Common myeloid progenitor, CD34-positive (primary cell): Measurements from ENCODE around the gene CDRT4.

Source experiments
- CTCF ChIA-PET: fragments of 350-600 bp; sonication (Branson Sonifier 250); formaldehyde crosslinking; loops from one replicate; lab custom pipeline; 2021; ENCODE audit warnings: antibody characterized with exemption; lab: Charles Lee
- POLR2A ChIA-PET: fragments of 350-600 bp; sonication (Branson Sonifier 250); formaldehyde crosslinking; loops from one replicate; lab custom pipeline; 2021; ENCODE audit warnings: antibody characterized with exemption; lab: Charles Lee
- DNase-seq, 3 donors: peaks; one replicate each; pipeline versions ENCODE4 v3.0.0 to v3.0.0-alpha.2; 2013
- H3K27ac ChIP-seq, 2 experiments: 1 replicate in 1 of 2; 2 replicates in 1 of 2; pipeline ENCODE4 v1.7.0; 2013; ENCODE audit warnings: inconsistent platforms in 2 of 2, low read length in 2 of 2, mild to moderate bottlenecking in 2 of 2, low read depth in 1 of 2, moderate library complexity in 1 of 2; ENCODE audit not compliant: severe bottlenecking in 2 of 2, insufficient read depth in 1 of 2, poor library complexity in 1 of 2
- H3K27me3 ChIP-seq, 5 experiments: replicated peaks in 2 of 5; 1 replicate in 3 of 5; 2 replicates in 2 of 5; pipeline versions ENCODE4 v1.6.1 to v1.7.0; 2013; ENCODE audit warnings: low read length in 4 of 5, mild to moderate bottlenecking in 2 of 5, moderate library complexity in 2 of 5, inconsistent platforms in 1 of 5; ENCODE audit not compliant: insufficient read depth in 5 of 5, control insufficient read depth in 4 of 5
- H3K36me3 ChIP-seq, 4 experiments: 1 replicate in 2 of 4; 2 replicates in 2 of 4; pipeline versions ENCODE4 v1.6.1 to v1.7.0; 2013; ENCODE audit warnings: low read length in 3 of 4, control low read depth in 1 of 4, mild to moderate bottlenecking in 1 of 4; ENCODE audit not compliant: control insufficient read depth in 4 of 4, insufficient read depth in 4 of 4
- H3K4me1 ChIP-seq, 4 experiments: 1 replicate in 3 of 4; 2 replicates in 1 of 4; pipeline versions ENCODE4 v1.6.1 to v1.7.1; 2013; ENCODE audit warnings: low read length in 3 of 4, mild to moderate bottlenecking in 3 of 4, control low read depth in 1 of 4, inconsistent platforms in 1 of 4, moderate library complexity in 1 of 4; ENCODE audit not compliant: control insufficient read depth in 4 of 4, insufficient read depth in 4 of 4; ENCODE audit errors: control extremely low read depth in 1 of 4
- H3K4me3 ChIP-seq, 7 experiments: 1 replicate in 4 of 7; 2 replicates in 3 of 7; pipeline versions ENCODE4 v1.5.1 to v1.7.0; 2013; ENCODE audit warnings: mild to moderate bottlenecking in 7 of 7, low read length in 6 of 7, moderate library complexity in 6 of 7, inconsistent platforms in 2 of 7, low read depth in 2 of 7, control low read depth in 1 of 7; ENCODE audit not compliant: insufficient read depth in 4 of 7, control insufficient read depth in 1 of 7; ENCODE audit errors: extremely low read depth in 1 of 7
- H3K9me3 ChIP-seq, 5 experiments: 1 replicate in 4 of 5; 2 replicates in 1 of 5; pipeline versions ENCODE4 v1.6.1 to v1.7.1; 2013; ENCODE audit warnings: low read length in 4 of 5, mild to moderate bottlenecking in 2 of 5, inconsistent platforms in 1 of 5, low read depth in 1 of 5, moderate library complexity in 1 of 5; ENCODE audit not compliant: control insufficient read depth in 4 of 5, insufficient read depth in 2 of 5; ENCODE audit errors: control extremely low read depth in 1 of 5
- WGBS: methylation state at CpG from one replicate; pipeline ENCODE4 v1.1.5; 2013; ENCODE audit not compliant: insufficient coverage; 5-methylcytosine and 5-hydroxymethylcytosine counted together

The CDRT4 gene

GRCh38 chr17:15453782-15454181 lies 13.6 kb downstream of the CDRT4 start:
- Histone ChIP-seq H3K27ac (no peak overlapping the region), H3K4me1 (no peaks in the 10 kb centered on the region), H3K27me3 (no peaks in the 10 kb centered on the region), H3K36me3 (peaks cover 2 to 16% (median 5%) of the 10 kb centered on the region in 4 experiments), H3K4me3 (no peak overlapping the region), H3K9me3 (peaks cover 0 to 11% (median 4%) of the 10 kb centered on the region in 5 experiments)
- 100% methylated on average over 2 of the region's 3 CpGs for WGBS
- no peak for DNase-seq
- ChIA-PET POLR2A (no interaction called here), CTCF (no interaction called here)

- Histone ChIP-seq H3K4me3 (no peak overlapping the region), H3K9me3 (peaks cover 0 to 11% (median 4%) of the 10 kb centered on the region in 5 experiments), H3K36me3 (peaks cover 2 to 16% (median 5%) of the 10 kb centered on the region in 4 experiments), H3K27ac (no peak overlapping the region), H3K27me3 (no peaks in the 10 kb centered on the region), H3K4me1 (no peaks in the 10 kb centered on the region)
- CTCF ChIA-PET = no interaction called here
- no CpG with 5 or more reads among the region's 4 CpGs for WGBS
- DNase-seq = no peak
- POLR2A ChIA-PET = no interaction called here
These were observed 14.2 kb downstream of the CDRT4 start for GRCh38 chr17:15453246-15453645.

GRCh38 chr17:15452746-15453145 lies 14.7 kb downstream of the CDRT4 start:
- no CpG with 5 or more reads among the region's 1 CpG for WGBS
- CTCF ChIA-PET = no interaction called here
- Histone ChIP-seq H3K4me1 (no peaks in the 10 kb centered on the region), H3K4me3 (no peak overlapping the region), H3K36me3 (peaks cover 2 to 16% (median 4%) of the 10 kb centered on the region in 4 experiments), H3K9me3 (peaks cover 0 to 11% (median 4%) of the 10 kb centered on the region in 5 experiments), H3K27me3 (no peaks in the 10 kb centered on the region), H3K27ac (no peak overlapping the region)
- no peak for DNase-seq
- POLR2A ChIA-PET = no interaction called here

- Histone ChIP-seq H3K27me3 (no peaks in the 10 kb centered on the region), H3K27ac (no peak overlapping the region), H3K4me1 (no peaks in the 10 kb centered on the region), H3K4me3 (no peak overlapping the region), H3K36me3 (peaks cover 0 to 16% (median 0%) of the 10 kb centered on the region in 4 experiments), H3K9me3 (peaks cover 0 to 11% (median 4%) of the 10 kb centered on the region in 5 experiments)
- DNase-seq = no peak
- WGBS = 100% methylated on average over 3 of the region's 3 CpGs
- ChIA-PET CTCF (interaction anchor here (1.0 kb wide), 1 partner anchor 47 kb away, joined by 3 read pairs; no protein-coding TSS in a partner anchor), POLR2A (no interaction called here)
These were observed 15.7 kb downstream of the CDRT4 start for GRCh38 chr17:15451680-15452079.

GRCh38 chr17:15448580-15448956 lies 18.9 kb downstream of the CDRT4 start:
- WGBS = 97% methylated on average over 7 of the region's 7 CpGs
- H3K27ac ChIP-seq = no peak overlapping the region
- H3K27me3 ChIP-seq = no peaks in the 10 kb centered on the region
- no peak overlapping the region for H3K4me3 ChIP-seq
- ChIA-PET CTCF (no interaction called here), POLR2A (interaction anchor here (0.7 kb wide), 1 partner anchor 199 kb away, joined by 3 read pairs; no protein-coding TSS in a partner anchor)
- peaks cover 0 to 14% (median 9%) of the 10 kb centered on the region in 4 experiments for H3K4me1 ChIP-seq
- H3K36me3 ChIP-seq = peaks cover 0 to 8% (median 0%) of the 10 kb centered on the region in 4 experiments
- no peaks in the 10 kb centered on the region for H3K9me3 ChIP-seq
- no peak for DNase-seq

- Histone ChIP-seq H3K27ac (no peak overlapping the region), H3K4me1 (peaks cover 0 to 14% (median 9%) of the 10 kb centered on the region in 4 experiments), H3K9me3 (no peaks in the 10 kb centered on the region), H3K4me3 (no peak overlapping the region), H3K27me3 (no peaks in the 10 kb centered on the region), H3K36me3 (peaks cover 0 to 8% (median 0%) of the 10 kb centered on the region in 4 experiments)
- 94% methylated on average over 6 of the region's 6 CpGs for WGBS
- ChIA-PET CTCF (no interaction called here), POLR2A (no interaction called here)
- no peak for DNase-seq
These were observed 19.4 kb downstream of the CDRT4 start for GRCh38 chr17:15447928-15448579.

GRCh38 chr17:15446036-15446435 lies 21.4 kb downstream of the CDRT4 start:
- Histone ChIP-seq H3K4me3 (no peak overlapping the region), H3K36me3 (peaks cover 0 to 4% (median 0%) of the 10 kb centered on the region in 4 experiments), H3K27me3 (no peaks in the 10 kb centered on the region), H3K27ac (no peak overlapping the region), H3K9me3 (no peaks in the 10 kb centered on the region), H3K4me1 (peaks cover 0 to 14% (median 9%) of the 10 kb centered on the region in 4 experiments)
- POLR2A ChIA-PET = no interaction called here
- WGBS = 91% methylated on average over 8 of the region's 10 CpGs
- CTCF ChIA-PET = no interaction called here
- peak in 1 of 3 donors; percentile 15 for DNase-seq
